ENCODE results near the gene PDXP.

The PDXP gene

GRCh38 chr22:37697538-37697835 is 39.0 kb downstream of the PDXP start:
- DNase-seq (ENCODE audit: low read depth, low spot score), result no peak

- no peak for DNase-seq (ENCODE audit: low read depth, low spot score)
Observed at GRCh38 chr22:37701141-37701786, 42.7 kb downstream of the PDXP start.

GRCh38 chr22:37703906-37704305 is 45.4 kb downstream of the PDXP start:
- no peak for DNase-seq (ENCODE audit: low read depth, low spot score)

GRCh38 chr22:37704645-37705044 is 46.1 kb downstream of the PDXP start:
- DNase-seq (ENCODE audit: low read depth, low spot score), result no peak

DNA sequence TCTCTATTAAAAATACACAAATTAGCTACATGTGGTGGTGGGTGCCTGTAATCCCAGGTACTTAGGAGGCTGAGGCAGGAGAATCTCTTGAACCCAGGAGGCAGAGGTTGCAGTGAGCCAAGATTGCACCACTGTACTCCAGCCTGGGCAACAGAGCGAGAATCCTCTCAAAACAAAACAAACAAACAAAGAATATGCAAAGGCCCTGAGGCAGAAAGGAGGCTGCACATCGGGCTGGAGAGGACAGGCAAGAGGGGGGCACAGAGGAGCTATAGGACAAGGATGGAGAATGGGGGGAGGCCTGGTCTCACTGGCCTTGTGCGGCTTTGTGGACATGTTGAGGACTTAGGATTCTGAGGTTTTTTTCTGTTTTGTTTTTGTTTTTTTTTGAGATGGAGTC is 46.7 kb downstream of the PDXP start:
- no peak for DNase-seq (ENCODE audit: low read depth, low spot score)

- no peak for DNase-seq (ENCODE audit: low read depth, low spot score)
Observed at GRCh38 chr22:37708580-37709444, 50.3 kb downstream of the PDXP start.

GRCh38 chr22:37709445-37709765 is 50.9 kb downstream of the PDXP start:
- no peak for DNase-seq (ENCODE audit: low read depth, low spot score)

- DNase-seq (ENCODE audit: low read depth, low spot score), result no peak
Observed at GRCh38 chr22:37710675-37711074, 52.2 kb downstream of the PDXP start.

- no peak for DNase-seq (ENCODE audit: low read depth, low spot score)
Observed at GRCh38 chr22:37711490-37711889, 53.0 kb downstream of the PDXP start.

DNA sequence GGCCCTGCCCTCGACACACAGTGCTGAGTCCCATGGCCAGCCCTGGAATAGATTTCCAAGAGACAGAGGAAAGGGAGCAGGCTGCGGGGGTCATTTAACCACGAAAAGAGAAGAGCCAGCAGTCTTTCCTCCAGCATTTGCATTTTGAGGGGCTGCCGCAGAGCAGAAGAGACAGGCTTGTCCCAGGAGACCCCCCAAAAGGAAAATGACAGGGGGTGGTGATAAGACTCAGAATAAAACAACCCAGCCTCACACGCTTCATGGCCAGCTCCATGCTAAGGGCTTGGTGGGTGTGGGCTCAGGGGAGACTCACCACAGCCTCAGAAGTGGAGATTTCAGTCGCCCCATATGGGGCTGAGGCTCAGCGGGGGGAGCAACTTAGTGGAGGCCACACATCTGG is 55.2 kb downstream of the PDXP start:
- DNase-seq (ENCODE audit: low read depth, low spot score), result no peak

DNA sequence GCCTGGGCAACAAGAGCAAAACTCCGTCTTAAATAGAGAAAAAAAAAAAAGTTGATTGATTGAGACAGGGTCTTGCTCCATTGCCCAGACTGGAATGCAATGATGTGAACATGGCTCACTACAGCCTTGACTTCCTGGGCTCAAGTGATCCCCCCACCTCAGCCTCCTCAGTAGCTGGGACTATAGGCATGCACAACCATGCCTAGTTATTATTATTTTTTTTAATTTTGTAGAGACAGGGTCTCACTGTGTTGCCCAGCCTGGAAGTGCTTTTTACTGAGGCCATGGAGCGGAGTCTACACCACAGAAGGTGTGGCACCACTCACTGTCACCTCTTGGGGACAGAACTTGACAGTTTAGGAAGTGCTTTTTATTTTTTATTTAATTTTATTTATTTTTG is 56.1 kb downstream of the PDXP start:
- DNase-seq (ENCODE audit: low read depth, low spot score), result no peak

DNA sequence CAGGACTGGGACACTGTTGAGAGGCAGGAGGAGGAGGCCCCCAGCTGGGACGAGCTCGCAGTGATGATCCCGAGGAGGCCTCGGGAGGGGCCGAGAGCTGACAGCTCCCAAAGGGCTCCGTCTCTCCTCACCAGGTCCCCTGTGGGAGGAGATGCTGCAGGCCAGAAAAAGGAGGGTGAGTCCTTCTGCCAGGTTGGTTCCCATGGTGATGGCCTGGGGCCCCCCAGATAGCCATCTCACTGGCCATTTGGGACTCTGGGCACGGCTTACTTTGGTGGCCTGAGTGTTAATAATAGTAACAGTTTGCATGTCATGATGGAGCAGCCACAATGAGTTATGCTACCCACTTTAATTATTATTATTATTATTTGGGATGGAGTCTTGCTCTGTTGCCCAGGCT is 57.2 kb downstream of the PDXP start:
- DNase-seq (ENCODE audit: low read depth, low spot score), result no peak

Data from ELF-1 (cell line).